Measurements from ENCODE around the gene PLCG2. TPM values are rescaled to one million over a fixed set of nuclear protein-coding genes. Genes with fewer than 3 reads are reported as not detected.
A peak's percentile ranks its signal among the peaks of the same experiment; 100 is the strongest.

PLCG2 gene
- total RNA-seq, 1 donor from 2014 or later: 12.4 TPM

- H3K36me3 Mint-ChIP-seq: no peaks in the 10 kb centered on the region
- peaks cover 8% of the 10 kb centered on the region for H3K27me3 Mint-ChIP-seq
- no peak for DNase-seq (ENCODE audit: extremely low spot score, unreplicated experiment)
- no peaks in the 10 kb centered on the region for H3K9me3 Mint-ChIP-seq
- TF ChIP-seq CTCF (conservative IDR thresholded peaks at IDR 0.05): no peak
- H3K4me3 Mint-ChIP-seq: no peak overlapping the region
- peaks cover 6% of the 10 kb centered on the region for H3K4me1 Mint-ChIP-seq (ENCODE audit: unreplicated experiment)
- no peak overlapping the region for H3K27ac Mint-ChIP-seq
Observed at GRCh38 chr16:81748476-81749198, 30.5 kb upstream of the PLCG2 start.

GRCh38 chr16:81752225-81752875 lies 26.7 kb upstream of the PLCG2 start:
- no peaks in the 10 kb centered on the region for H3K4me1 Mint-ChIP-seq (ENCODE audit: unreplicated experiment)
- H3K27me3 Mint-ChIP-seq: peaks cover 4% of the 10 kb centered on the region
- no peak for DNase-seq (ENCODE audit: extremely low spot score, unreplicated experiment)
- no peak for TF ChIP-seq CTCF (conservative IDR thresholded peaks at IDR 0.05)
- no peaks in the 10 kb centered on the region for H3K36me3 Mint-ChIP-seq
- no peaks in the 10 kb centered on the region for H3K9me3 Mint-ChIP-seq
- no peak overlapping the region for H3K27ac Mint-ChIP-seq
- H3K4me3 Mint-ChIP-seq: no peak overlapping the region

GRCh38 chr16:81752876-81753227 lies 26.2 kb upstream of the PLCG2 start:
- no peak for TF ChIP-seq CTCF (conservative IDR thresholded peaks at IDR 0.05)
- Mint-ChIP-seq H3K4me3 (no peak overlapping the region), H3K4me1 (ENCODE audit: unreplicated experiment) (no peaks in the 10 kb centered on the region), H3K27me3 (peaks cover 4% of the 10 kb centered on the region), H3K36me3 (no peaks in the 10 kb centered on the region), H3K9me3 (no peaks in the 10 kb centered on the region), H3K27ac (no peak overlapping the region)
- DNase-seq (ENCODE audit: extremely low spot score, unreplicated experiment): no peak

DNA sequence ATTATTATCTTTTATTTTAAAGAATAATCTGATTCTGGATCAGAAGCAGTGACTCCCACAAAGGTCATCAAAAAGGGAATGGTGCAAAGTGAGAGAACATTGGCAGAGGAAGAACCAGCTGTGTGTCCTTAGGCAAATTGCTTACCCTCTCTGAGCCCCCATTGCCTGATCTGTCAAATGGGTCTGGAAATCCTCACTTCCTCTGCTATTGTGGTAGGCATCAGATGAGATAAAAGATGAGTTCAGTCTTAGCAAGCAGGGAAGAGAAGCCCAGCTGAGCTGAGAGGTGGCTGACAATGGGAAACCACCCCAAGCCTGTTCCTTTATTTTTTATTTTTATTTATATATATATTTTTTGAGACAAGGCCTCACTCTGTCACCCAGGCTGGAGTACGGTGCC lies 24.2 kb upstream of the PLCG2 start:
- no peaks in the 10 kb centered on the region for H3K4me1 Mint-ChIP-seq (ENCODE audit: unreplicated experiment)
- no peak overlapping the region for H3K4me3 Mint-ChIP-seq
- TF ChIP-seq CTCF (conservative IDR thresholded peaks at IDR 0.05): no peak
- H3K36me3 Mint-ChIP-seq: no peaks in the 10 kb centered on the region
- DNase-seq (ENCODE audit: extremely low spot score, unreplicated experiment): no peak
- H3K9me3 Mint-ChIP-seq: no peaks in the 10 kb centered on the region
- no peak overlapping the region for H3K27ac Mint-ChIP-seq
- H3K27me3 Mint-ChIP-seq: peaks cover 1% of the 10 kb centered on the region

DNA sequence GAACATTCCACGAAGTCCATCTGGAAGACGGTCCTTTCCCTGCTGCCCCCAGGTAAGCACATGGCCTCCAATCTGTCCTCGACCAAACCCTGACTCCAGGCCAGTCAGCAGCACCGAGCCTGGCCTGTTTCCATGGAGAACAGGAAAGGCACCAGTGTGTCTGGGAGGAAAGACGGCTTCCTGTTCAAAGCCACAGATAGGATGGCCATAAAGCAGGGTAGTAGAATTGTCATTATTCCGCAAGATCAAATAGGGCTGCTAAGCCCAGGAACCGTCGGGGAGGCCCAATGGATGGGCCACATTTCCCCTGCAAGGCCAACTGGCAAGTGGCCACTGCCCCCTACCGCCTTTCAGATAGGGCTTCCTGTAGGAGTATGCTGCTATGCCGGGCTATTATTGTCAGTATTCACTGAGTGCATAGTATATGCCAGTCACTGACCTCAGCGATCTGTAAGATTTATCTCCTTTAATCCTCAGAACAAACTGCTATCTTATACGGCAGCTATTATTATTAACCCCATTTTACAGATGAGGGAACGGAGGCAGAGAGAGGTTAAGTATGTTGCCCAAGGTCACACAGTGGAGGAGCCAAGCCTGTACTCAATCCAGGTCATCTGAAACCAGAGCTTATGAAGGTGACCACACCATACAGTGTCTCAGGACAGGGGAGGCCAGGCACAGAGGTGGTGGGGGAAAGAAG lies 23.0 kb upstream of the PLCG2 start:
- H3K9me3 Mint-ChIP-seq: no peaks in the 10 kb centered on the region

More for the DNA sequence above, 23.0 kb upstream of the PLCG2 start:
- no peaks in the 10 kb centered on the region for H3K36me3 Mint-ChIP-seq
- no peak overlapping the region for H3K4me3 Mint-ChIP-seq
- no peak for DNase-seq (ENCODE audit: extremely low spot score, unreplicated experiment)
- no peaks in the 10 kb centered on the region for H3K4me1 Mint-ChIP-seq (ENCODE audit: unreplicated experiment)
- no peaks in the 10 kb centered on the region for H3K27me3 Mint-ChIP-seq
- peak overlapping the region; percentile 59 for H3K27ac Mint-ChIP-seq
- TF ChIP-seq CTCF (conservative IDR thresholded peaks at IDR 0.05): no peak
